ENCODE data around the gene MAD1L1. TPM values are rescaled to one million over a fixed set of nuclear protein-coding genes. Genes with fewer than 3 reads are reported as not detected.
A peak's percentile ranks its signal among the peaks of the same experiment; 100 is the strongest.

The MAD1L1 gene
- total RNA-seq, 1 experiment from 2014 or later: 43.8 TPM

DNA sequence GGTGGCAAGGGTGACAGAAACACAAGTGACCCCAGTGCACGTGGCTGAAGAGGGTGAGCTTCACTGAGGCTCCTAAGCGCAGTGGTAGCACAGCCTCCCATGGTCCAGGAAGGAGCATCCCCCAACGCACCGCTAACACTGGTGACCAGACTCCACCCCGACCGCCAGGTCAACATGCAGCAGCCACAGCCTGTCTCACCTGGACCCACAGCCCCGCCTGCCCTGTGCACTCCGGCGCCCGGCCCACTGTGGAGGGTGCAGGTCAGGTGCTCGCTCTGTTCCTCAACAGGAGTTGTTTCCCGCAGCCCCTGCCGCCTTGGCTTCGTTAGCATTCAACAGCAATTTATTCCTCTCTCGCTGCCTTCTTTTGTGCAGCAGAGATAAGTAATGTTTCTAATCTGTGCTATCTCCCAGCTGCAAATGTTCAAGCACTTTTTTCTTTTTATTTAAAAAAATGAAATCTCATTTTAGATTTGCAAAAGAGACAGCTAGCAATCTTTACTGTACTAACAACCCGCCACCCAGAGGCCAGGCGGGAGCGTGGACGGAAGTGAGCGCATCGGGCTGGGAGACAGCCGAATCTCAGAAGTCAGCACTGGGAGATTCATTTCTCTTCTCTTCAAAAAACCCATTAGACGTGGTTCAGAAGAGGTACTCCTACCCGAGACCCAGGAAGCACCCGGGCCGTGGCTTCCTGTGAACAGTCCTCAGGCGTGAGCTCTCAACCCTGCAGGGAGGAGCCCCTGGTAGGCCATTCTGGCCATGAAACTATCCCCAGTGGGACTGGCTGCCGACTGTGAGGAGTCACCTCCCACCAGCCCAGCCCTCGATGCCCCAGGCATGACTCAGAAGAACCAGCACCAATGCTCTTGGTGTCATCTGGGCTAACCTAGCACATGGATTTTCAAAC, 133.4 kb downstream of the MAD1L1 start (continued):
- no peak for TF ChIP-seq NFYB (CRISPR knock-in tag; conservative IDR thresholded peaks at IDR 0.05; ENCODE audit: low read depth)
- TF ChIP-seq NR2C2 (CRISPR knock-in tag; IDR thresholded peaks at IDR 0.05): no peak
- TF ChIP-seq FOXJ3 (CRISPR knock-in tag; IDR thresholded peaks at IDR 0.05; ENCODE audit: borderline replicate concordance): no peak

GRCh38 chr7:2098496-2098895, 134.2 kb downstream of the MAD1L1 start:
- ChIA-PET CTCF (interaction anchor here (0.6 to 1.6 kb wide), 2 partner anchors 10 to 573 kb away, joined by 3 to 4 read pairs; no protein-coding TSS in a partner anchor), POLR2A (no interaction called here)
- ATAC-seq (no peak), DNase-seq (ENCODE audit: low spot score) (no peak)
- Mint-ChIP-seq H3K4me1 (no peaks in the 10 kb centered on the region; the same call in 1 of the 2 replicates), H3K4me3 (no peak overlapping the region), H3K27ac (peak overlapping the region; percentile 63; the same call in 1 of the 2 replicates), H3K9me3 (0 out of 2 replicates have a peak, but pooled peaks cover 3% of the 10 kb centered on the region), H3K36me3 (peaks cover 6% of the 10 kb centered on the region), H3K27me3 (ENCODE audit: low read depth) (no peaks in the 10 kb centered on the region)
- TF ChIP-seq ESRRA (CRISPR knock-in tag; IDR thresholded peaks at IDR 0.05; ENCODE audit: borderline replicate concordance): no peak
- TF ChIP-seq, protein P1, sequence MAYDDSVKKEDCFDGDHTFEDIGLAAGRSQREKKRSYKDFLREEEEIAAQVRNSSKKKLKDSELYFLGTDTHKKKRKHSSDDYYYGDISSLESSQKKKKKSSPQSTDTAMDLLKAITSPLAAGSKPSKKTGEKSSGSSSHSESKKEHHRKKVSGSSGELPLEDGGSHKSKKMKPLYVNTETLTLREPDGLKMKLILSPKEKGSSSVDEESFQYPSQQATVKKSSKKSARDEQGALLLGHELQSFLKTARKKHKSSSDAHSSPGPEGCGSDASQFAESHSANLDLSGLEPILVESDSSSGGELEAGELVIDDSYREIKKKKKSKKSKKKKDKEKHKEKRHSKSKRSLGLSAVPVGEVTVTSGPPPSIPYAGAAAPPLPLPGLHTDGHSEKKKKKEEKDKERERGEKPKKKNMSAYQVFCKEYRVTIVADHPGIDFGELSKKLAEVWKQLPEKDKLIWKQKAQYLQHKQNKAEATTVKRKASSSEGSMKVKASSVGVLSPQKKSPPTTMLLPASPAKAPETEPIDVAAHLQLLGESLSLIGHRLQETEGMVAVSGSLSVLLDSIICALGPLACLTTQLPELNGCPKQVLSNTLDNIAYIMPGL (CRISPR knock-in tag; IDR thresholded peaks at IDR 0.05): no peak
- no peak for TF ChIP-seq KAT7 (CRISPR knock-in tag; IDR thresholded peaks at IDR 0.05; ENCODE audit: borderline replicate concordance)
- TF ChIP-seq ERG (CRISPR knock-in tag; IDR thresholded peaks at IDR 0.05): no peak
- no peak for TF ChIP-seq NFATC4 (CRISPR knock-in tag; IDR thresholded peaks at IDR 0.05)
- TF ChIP-seq, protein P2, sequence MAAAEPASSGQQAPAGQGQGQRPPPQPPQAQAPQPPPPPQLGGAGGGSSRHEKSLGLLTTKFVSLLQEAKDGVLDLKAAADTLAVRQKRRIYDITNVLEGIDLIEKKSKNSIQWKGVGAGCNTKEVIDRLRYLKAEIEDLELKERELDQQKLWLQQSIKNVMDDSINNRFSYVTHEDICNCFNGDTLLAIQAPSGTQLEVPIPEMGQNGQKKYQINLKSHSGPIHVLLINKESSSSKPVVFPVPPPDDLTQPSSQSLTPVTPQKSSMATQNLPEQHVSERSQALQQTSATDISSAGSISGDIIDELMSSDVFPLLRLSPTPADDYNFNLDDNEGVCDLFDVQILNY (CRISPR knock-in tag; IDR thresholded peaks at IDR 0.05): no peak
- no peak for TF ChIP-seq MYBL2 (CRISPR knock-in tag; IDR thresholded peaks at IDR 0.05)
- no peak for TF ChIP-seq ZNF396 (CRISPR knock-in tag; IDR thresholded peaks at IDR 0.05; ENCODE audit: borderline replicate concordance)
- no peak for TF ChIP-seq OVOL2 (CRISPR knock-in tag; IDR thresholded peaks at IDR 0.05; ENCODE audit: borderline replicate concordance)
- TF ChIP-seq ZNF219 (CRISPR knock-in tag; IDR thresholded peaks at IDR 0.05; ENCODE audit: borderline replicate concordance): no peak
- TF ChIP-seq TEAD1 (CRISPR knock-in tag; IDR thresholded peaks at IDR 0.05): no peak
- TF ChIP-seq, protein P3, sequence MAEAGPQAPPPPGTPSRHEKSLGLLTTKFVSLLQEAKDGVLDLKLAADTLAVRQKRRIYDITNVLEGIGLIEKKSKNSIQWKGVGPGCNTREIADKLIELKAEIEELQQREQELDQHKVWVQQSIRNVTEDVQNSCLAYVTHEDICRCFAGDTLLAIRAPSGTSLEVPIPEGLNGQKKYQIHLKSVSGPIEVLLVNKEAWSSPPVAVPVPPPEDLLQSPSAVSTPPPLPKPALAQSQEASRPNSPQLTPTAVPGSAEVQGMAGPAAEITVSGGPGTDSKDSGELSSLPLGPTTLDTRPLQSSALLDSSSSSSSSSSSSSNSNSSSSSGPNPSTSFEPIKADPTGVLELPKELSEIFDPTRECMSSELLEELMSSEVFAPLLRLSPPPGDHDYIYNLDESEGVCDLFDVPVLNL (CRISPR knock-in tag; IDR thresholded peaks at IDR 0.05; ENCODE audit: borderline replicate concordance, low read depth): no peak
- TF ChIP-seq NFYB (CRISPR knock-in tag; conservative IDR thresholded peaks at IDR 0.05; ENCODE audit: low read depth): no peak
- TF ChIP-seq SOX15 (CRISPR knock-in tag; IDR thresholded peaks at IDR 0.05): no peak
- TF ChIP-seq, protein P4, sequence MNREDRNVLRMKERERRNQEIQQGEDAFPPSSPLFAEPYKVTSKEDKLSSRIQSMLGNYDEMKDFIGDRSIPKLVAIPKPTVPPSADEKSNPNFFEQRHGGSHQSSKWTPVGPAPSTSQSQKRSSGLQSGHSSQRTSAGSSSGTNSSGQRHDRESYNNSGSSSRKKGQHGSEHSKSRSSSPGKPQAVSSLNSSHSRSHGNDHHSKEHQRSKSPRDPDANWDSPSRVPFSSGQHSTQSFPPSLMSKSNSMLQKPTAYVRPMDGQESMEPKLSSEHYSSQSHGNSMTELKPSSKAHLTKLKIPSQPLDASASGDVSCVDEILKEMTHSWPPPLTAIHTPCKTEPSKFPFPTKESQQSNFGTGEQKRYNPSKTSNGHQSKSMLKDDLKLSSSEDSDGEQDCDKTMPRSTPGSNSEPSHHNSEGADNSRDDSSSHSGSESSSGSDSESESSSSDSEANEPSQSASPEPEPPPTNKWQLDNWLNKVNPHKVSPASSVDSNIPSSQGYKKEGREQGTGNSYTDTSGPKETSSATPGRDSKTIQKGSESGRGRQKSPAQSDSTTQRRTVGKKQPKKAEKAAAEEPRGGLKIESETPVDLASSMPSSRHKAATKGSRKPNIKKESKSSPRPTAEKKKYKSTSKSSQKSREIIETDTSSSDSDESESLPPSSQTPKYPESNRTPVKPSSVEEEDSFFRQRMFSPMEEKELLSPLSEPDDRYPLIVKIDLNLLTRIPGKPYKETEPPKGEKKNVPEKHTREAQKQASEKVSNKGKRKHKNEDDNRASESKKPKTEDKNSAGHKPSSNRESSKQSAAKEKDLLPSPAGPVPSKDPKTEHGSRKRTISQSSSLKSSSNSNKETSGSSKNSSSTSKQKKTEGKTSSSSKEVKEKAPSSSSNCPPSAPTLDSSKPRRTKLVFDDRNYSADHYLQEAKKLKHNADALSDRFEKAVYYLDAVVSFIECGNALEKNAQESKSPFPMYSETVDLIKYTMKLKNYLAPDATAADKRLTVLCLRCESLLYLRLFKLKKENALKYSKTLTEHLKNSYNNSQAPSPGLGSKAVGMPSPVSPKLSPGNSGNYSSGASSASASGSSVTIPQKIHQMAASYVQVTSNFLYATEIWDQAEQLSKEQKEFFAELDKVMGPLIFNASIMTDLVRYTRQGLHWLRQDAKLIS (CRISPR knock-in tag; IDR thresholded peaks at IDR 0.05; ENCODE audit: borderline replicate concordance): no peak
- TF ChIP-seq, protein P5, sequence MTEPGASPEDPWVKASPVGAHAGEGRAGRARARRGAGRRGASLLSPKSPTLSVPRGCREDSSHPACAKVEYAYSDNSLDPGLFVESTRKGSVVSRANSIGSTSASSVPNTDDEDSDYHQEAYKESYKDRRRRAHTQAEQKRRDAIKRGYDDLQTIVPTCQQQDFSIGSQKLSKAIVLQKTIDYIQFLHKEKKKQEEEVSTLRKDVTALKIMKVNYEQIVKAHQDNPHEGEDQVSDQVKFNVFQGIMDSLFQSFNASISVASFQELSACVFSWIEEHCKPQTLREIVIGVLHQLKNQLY (CRISPR knock-in tag; IDR thresholded peaks at IDR 0.05): no peak
- TF ChIP-seq RELA (CRISPR knock-in tag; IDR thresholded peaks at IDR 0.05; ENCODE audit: borderline replicate concordance): no peak
